ENCODE results near the gene BTBD16.

BTBD16 gene

DNA sequence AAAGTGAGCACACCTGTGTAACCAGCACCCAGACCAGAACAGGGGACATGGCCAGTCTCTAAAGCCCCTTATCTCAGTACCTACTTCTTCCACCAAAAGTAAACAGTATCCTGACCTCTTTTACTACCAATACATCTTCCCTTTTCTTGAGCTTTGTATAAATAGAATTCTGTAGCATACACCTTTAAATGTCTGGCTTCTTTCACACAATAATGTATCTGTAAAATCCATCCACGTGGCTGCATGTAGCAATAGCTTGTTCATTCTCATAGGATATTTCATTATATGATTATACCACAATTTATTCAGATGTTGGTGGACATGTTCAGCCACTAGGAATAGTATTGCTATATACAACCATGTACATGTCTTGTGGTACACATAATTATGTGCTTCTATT is 40.6 kb downstream of the BTBD16 start:
- DNase-seq (ENCODE audit: low read depth in 2 of 2), result no peak

GRCh38 chr10:122316224-122316884 is 45.3 kb downstream of the BTBD16 start:
- no peak for DNase-seq (ENCODE audit: low read depth in 2 of 2)

- no peak for DNase-seq (ENCODE audit: low read depth in 2 of 2)
Measured at GRCh38 chr10:122321960-122322359, 50.9 kb downstream of the BTBD16 start.

DNA sequence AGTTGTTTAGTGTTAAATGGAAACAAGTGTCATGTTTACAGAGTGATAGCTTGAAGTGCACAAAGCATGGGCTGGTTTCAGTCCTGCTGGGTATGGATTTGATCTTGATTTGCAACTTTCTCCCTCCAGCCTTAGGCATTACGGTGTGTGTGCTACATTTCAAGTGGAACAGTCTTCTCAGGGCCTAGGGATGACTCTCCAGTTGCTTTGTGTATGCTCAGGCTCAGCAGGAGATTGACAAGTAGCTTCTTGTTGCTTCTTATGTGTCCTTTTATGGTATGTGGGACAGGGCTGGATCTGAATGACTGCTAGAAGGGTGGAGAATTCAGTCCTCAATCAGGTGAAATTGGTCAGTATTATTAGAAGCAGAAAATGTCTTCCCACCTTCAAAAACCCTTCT is 52.1 kb downstream of the BTBD16 start:
- DNase-seq (ENCODE audit: low read depth in 2 of 2), result no peak

GRCh38 chr10:122323941-122324675 is 53.0 kb downstream of the BTBD16 start:
- DNase-seq (ENCODE audit: low read depth in 2 of 2), result no peak

DNA sequence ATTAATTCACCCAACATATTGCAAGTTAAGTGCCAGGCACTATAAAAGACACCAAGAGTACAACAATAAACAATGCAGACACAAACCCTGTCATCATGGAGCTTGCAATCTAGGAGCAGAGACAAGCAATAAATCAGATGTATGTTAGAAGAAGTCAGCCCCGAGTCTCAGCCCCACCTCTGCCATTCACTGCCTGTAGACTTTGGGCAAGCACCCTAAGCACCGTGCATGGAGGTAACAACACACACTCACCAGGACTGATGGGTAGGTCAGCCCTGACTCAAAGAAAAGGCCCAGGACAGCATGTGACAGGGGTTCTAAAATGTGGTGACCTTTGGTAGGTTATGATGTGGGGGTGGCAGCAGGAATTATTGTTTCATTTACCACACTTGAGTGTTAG is 54.1 kb downstream of the BTBD16 start:
- no peak for DNase-seq (ENCODE audit: low read depth in 2 of 2)

GRCh38 chr10:122326385-122326784 is 55.3 kb downstream of the BTBD16 start:
- DNase-seq (ENCODE audit: low read depth in 2 of 2), result no peak

GRCh38 chr10:122326806-122327205 is 55.7 kb downstream of the BTBD16 start:
- DNase-seq (ENCODE audit: low read depth in 2 of 2), result no peak

DNA sequence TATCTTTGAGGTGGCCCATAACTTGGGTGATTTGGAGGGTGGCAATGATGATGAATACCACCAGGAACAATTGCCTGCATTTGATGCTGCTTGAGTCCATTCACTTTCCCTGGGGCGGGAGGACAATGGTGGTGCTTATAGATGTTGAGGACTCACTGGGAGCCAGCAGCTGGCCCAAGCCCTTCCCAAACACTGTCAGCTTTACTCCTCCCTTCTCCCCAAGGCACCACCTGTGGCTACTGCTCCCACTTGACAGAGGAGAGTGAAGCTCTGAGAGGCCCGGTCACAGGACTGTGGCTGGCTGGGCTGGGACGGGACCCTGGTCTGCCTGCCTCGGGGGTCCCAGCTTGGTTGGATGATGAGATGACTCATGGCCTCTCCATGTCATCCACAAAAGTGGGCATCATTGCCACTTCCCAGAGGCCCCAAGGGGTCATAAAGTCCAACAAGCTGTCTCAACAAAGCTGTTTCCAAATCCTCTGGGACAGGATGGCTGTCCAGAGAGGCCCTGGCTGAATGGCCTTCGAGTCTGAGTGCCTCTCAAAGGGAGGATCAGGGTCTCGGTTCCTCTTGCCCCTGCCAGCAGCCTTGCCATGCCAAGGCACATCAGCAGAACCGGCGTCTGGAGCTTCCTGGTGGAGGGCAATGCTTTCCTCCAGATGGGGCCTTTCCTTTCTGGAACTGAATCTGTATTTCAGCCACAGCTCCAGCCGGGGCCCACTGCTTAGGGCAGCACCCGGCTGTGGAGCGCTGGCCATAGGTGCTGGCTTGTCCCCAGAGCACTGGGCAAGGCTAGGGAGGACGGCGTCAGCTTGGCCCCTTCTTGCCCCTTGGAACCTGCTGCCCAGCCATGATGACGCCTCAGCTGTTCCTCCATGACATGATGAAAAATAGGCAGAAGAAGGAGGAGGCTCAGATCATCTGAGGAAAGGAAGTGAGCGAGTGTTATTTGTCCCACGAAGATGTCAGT is 56.4 kb downstream of the BTBD16 start:
- no peak for DNase-seq (ENCODE audit: low read depth in 2 of 2)

DNA sequence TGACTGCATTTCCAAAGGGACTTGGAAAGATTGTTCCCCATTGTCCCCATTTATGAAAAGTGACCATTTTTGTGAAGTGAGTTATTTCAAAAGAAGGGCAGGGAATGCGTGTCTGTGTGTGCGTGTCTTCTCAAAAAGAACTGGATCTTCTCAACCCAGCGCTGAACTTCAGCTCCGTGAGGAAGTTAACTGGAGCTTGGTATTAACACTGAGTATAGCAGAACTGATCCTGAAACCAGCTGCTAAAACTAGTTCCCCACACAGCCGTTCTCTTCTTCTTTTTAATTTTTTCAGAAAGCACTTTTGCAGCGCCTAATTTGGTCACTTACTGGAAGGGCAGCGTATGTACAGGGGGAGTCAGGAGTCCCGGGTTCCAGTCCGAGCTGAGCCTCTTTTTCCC is 57.6 kb downstream of the BTBD16 start:
- DNase-seq (ENCODE audit: low read depth in 2 of 2), result no peak

DNA sequence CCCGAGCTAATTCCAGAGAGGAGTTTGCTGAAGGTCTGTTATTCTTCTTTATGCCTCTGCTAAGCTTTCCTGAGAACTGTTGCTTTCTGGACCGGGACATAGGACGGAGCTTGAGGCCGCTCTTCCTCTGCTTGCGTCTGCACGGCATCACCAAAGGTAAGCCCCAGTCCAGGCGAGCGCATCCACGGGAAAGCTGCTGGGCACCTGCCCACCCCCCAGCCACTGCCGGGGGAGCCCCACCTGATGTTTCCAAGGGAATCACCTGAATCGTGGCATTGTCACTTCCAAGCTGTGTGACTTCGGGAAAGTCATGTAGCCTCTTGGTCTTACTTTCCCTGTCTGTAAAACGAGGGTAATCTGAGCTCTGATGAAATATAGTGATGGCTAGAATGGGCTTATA is 58.3 kb downstream of the BTBD16 start:
- DNase-seq (ENCODE audit: low read depth in 2 of 2), result no peak

- no peak for DNase-seq (ENCODE audit: low read depth in 2 of 2)
Measured at GRCh38 chr10:122331100-122331499, 60.0 kb downstream of the BTBD16 start.

DNA sequence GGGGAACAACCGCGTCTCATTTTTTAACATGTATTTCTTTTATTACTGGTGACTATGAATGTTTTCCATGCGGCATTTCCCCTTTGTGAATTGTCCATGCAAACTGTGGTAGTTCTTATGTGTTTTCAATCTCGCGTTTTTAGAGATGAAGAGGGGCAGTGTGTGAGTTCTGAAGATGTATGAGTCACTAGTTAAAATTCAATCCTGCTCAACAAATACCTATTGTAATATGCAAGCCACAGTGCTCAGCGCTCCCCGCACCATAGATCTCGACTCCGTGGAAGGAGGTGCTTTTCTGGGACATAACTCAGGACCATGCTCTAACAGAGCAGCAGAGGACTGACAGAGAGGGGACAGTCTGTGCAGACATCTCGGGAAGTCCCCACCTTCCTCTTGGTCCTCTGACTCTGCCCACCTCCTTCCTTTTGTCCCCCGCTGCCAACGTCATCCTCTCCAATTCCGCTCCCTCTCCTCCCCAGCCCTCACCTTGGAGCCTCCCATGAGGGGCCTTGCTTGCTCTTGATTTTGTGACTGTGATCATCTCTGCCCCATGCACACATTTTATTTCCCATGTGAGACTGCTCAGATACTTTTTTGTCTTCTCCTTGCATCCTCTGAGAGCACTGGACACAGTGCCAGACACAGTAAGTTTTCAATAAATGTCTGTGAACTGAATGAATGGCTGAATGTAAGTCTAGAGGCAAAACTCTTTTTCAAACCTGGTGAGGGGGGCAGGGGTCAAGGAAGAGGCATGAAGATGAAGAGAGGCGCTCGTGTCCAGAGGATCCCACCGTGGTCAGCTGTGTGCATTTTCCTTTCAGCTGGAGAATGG is 60.7 kb downstream of the BTBD16 start:
- DNase-seq (ENCODE audit: low read depth in 2 of 2), result no peak

DNA sequence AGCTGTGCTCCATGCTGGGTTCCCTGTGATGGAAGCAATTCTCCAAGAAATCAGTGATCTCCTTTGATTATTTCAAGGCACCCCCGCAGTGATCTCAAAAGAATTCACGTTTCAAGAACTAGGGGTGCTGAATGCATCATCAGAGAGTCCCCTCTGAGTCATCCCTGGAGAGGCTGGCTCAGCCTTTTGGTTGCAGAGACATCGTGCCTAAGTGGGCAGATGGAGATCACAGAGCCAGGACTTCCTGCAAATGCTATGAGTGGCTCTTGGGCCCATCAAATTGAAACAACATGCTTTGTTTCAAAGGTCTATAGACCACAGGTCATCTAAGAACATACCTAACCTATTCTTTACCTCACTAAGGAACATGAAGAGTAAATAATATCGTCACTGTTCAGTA is 61.9 kb downstream of the BTBD16 start:
- DNase-seq (ENCODE audit: low read depth in 2 of 2), result peak in 1 of 2 donors; percentile 13

- no peak for DNase-seq (ENCODE audit: low read depth in 2 of 2)
Measured at GRCh38 chr10:122336332-122336731, 65.2 kb downstream of the BTBD16 start.

DNA sequence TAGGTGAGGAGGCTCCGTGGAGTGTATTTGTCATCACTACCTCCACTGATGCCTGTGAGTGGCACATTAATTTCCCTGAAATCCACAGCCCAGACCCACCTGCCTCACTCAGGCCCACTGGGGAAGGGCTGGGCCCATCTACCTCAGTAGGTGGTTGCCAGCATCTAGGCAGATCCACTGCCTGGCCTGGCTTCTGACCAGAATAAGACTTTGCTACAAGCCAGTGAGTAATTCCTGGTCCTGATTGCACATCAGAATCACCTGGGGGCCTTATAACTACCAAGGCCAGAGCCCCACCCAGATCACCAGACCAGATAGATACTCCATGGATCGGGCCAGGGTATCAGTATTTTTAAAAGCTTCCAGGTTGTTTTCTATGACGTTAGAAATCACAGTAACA is 65.9 kb downstream of the BTBD16 start:
- DNase-seq (ENCODE audit: low read depth in 2 of 2), result no peak

GRCh38 chr10:122338609-122339441 is 67.7 kb downstream of the BTBD16 start:
- DNase-seq (ENCODE audit: low read depth in 2 of 2), result no peak

- DNase-seq (ENCODE audit: low read depth in 2 of 2), result no peak
Measured at GRCh38 chr10:122341141-122341810, 70.2 kb downstream of the BTBD16 start.

GRCh38 chr10:122342293-122343134 is 71.4 kb downstream of the BTBD16 start:
- peak; percentile 14 to 32 for DNase-seq (ENCODE audit: low read depth in 2 of 2)

Measured in stimulated activated CD8-positive, alpha-beta memory T cell treated with anti-CD3 and anti-CD28 coated beads, Interleukin-2, amount 100 ng/mL, for 48 hours (primary cell).